GM23338 (cell line): ENCODE measurements around the gene PKP3. TPM values are rescaled to one million over a fixed set of nuclear protein-coding genes. Genes with fewer than 3 reads are reported as not detected.

Source experiments
- ATAC-seq: fragments of 200-7000 bp; cut with Tn5 transposase; 3 replicates; pipeline ENCODE4 v1.9.1; 2020
- DNase-seq: peaks from one replicate; pipeline ENCODE4 v3.0.0-alpha.2; 2015; ENCODE audit warnings: low spot score
- H2AFZ ChIP-seq: fragments of 200-600 bp; sonication (generic); 2 replicates; pipeline ENCODE4 v1.8.0; 2016; ENCODE audit warnings: antibody characterized with exemption, mild to moderate bottlenecking, moderate library complexity
- H3F3A ChIP-seq: fragments of 200-600 bp; sonication (generic); replicated peaks from 2 replicates; pipeline ENCODE4 v1.8.0; 2017; ENCODE audit warnings: antibody characterized with exemption, mixed run types, low read depth
- H3K27ac ChIP-seq: fragments of 200-600 bp; sonication (generic); 2 replicates; pipeline ENCODE4 v1.6.1; 2016; ENCODE audit warnings: low read depth
- H3K27me3 ChIP-seq: fragments of 200-600 bp; sonication (generic); 2 replicates; pipeline ENCODE4 v1.8.0; 2016; ENCODE audit warnings: mild to moderate bottlenecking, mixed run types, moderate library complexity; ENCODE audit not compliant: insufficient read depth
- H3K36me3 ChIP-seq: fragments of 200-600 bp; sonication (generic); 2 replicates; pipeline ENCODE4 v1.8.0; 2016; ENCODE audit warnings: mild to moderate bottlenecking; ENCODE audit not compliant: insufficient read depth
- H3K4me1 ChIP-seq: fragments of 200-600 bp; sonication (generic); 2 replicates; pipeline ENCODE4 v1.8.0; 2016; ENCODE audit warnings: mild to moderate bottlenecking, moderate library complexity; ENCODE audit not compliant: insufficient read depth
- H3K4me2 ChIP-seq: fragments of 200-600 bp; sonication (generic); 2 replicates; pipeline ENCODE4 v1.7.1; 2017; ENCODE audit warnings: mixed run types
- H3K4me3 ChIP-seq: fragments of 200-600 bp; sonication (generic); 2 replicates; pipeline ENCODE4 v1.6.1; 2016; ENCODE audit warnings: mixed run types
- H3K79me2 ChIP-seq: fragments of 200-600 bp; sonication (generic); replicated peaks from 2 replicates; pipeline ENCODE4 v1.8.0; 2017; ENCODE audit warnings: mild to moderate bottlenecking; ENCODE audit not compliant: insufficient read depth
- H3K9me2 ChIP-seq: fragments of 200-600 bp; sonication (generic); 2 replicates; pipeline ENCODE4 v1.8.0; 2017; ENCODE audit not compliant: insufficient read depth
- H4K20me1 ChIP-seq: fragments of 200-600 bp; sonication (generic); replicated peaks from 2 replicates; pipeline ENCODE4 v1.8.0; 2017; ENCODE audit warnings: mild to moderate bottlenecking; ENCODE audit not compliant: insufficient read depth
- H3K27ac Mint-ChIP-seq: 2 replicates; pipeline ENCODE4 v1.8.0; 2020; ENCODE audit warnings: inconsistent platforms, mild to moderate bottlenecking, moderate library complexity, mixed read lengths
- H3K27me3 Mint-ChIP-seq: 3 replicates; pipeline ENCODE4 v1.8.0; 2022; ENCODE audit warnings: low read depth, mild to moderate bottlenecking, moderate library complexity, mixed read lengths, inconsistent platforms; ENCODE audit not compliant: insufficient read depth, poor library complexity
- H3K36me3 Mint-ChIP-seq: 3 replicates; pipeline ENCODE4 v1.8.0; 2021; ENCODE audit warnings: low read depth, mild to moderate bottlenecking, inconsistent platforms, moderate library complexity, mixed read lengths
- H3K4me1 Mint-ChIP-seq: 3 replicates; pipeline ENCODE4 v1.8.0; 2020; ENCODE audit warnings: mild to moderate bottlenecking, inconsistent platforms, mixed read lengths
- H3K4me3 Mint-ChIP-seq: 3 replicates; pipeline ENCODE4 v1.8.0; 2021; ENCODE audit warnings: moderate library complexity, mild to moderate bottlenecking, inconsistent platforms, mixed read lengths
- H3K9me3 Mint-ChIP-seq: 3 replicates; pipeline ENCODE4 v1.8.0; 2020; ENCODE audit warnings: moderate library complexity, mild to moderate bottlenecking, inconsistent platforms, mixed read lengths
- ETS1 ChIP-seq: IDR thresholded peaks from 2 replicates; pipeline ENCODE4 v1.6.1; 2016; ENCODE audit warnings: antibody characterized with exemption
- EZH2 ChIP-seq: fragments of 200-600 bp; sonication (generic); IDR thresholded peaks from one replicate; pipeline ENCODE4 v1.8.0; 2017; ENCODE audit warnings: antibody characterized with exemption, mild to moderate bottlenecking, low read depth; ENCODE audit not compliant: unreplicated experiment
- JUNB ChIP-seq: IDR thresholded peaks from one replicate; pipeline ENCODE4 v1.6.1; 2016; ENCODE audit warnings: antibody characterized with exemption; ENCODE audit not compliant: unreplicated experiment
- NANOG ChIP-seq: IDR thresholded peaks from 2 replicates; pipeline ENCODE4 v1.6.1; 2016; ENCODE audit warnings: antibody characterized with exemption, borderline replicate concordance
- POLR2AphosphoS5 ChIP-seq: IDR thresholded peaks from 2 replicates; pipeline ENCODE4 v1.6.1; 2016; ENCODE audit warnings: antibody characterized with exemption, low read depth
- REST ChIP-seq: IDR thresholded peaks from one replicate; pipeline ENCODE4 v1.6.1; 2018; ENCODE audit warnings: antibody characterized with exemption; ENCODE audit not compliant: unreplicated experiment
- STAT1 ChIP-seq: IDR thresholded peaks from one replicate; pipeline ENCODE4 v1.6.1; 2016; ENCODE audit warnings: antibody characterized with exemption; ENCODE audit not compliant: unreplicated experiment
- polyA plus RNA-seq: library from polyadenylated mRNA; unstranded; fragments of >200 nt; fragmentation: Nextera tagmentation; extraction: Ambion mirVana; gene quantifications from 2 replicates; pipeline ENCODE4 v1.2.1, GENCODE V29; 2016
- total RNA-seq: library from RNA; depleted of rRNA; stranded (reverse); fragments of >200 nt; shearing (Covaris generic); gene quantifications from 2 replicates; pipeline ENCODE4 v1.2.3, GENCODE V29; 2014
- TF ChIP-seq, protein P1 (sequence below), 2 experiments: fragments of 200-600 bp in 1 of 2; sonication (generic) in 1 of 2; conservative IDR thresholded peaks; 2 replicates each; pipeline versions ENCODE4 v1.5.1 to v1.6.1; 2016 to 2017; ENCODE audit warnings: antibody characterized with exemption in 2 of 2, low read depth in 2 of 2, mild to moderate bottlenecking in 2 of 2, moderate library complexity in 1 of 2

The PKP3 gene
- total and polyA plus RNA-seq, 2 experiments from 2014 or later: 7.2 to 23.0 TPM

DNA sequence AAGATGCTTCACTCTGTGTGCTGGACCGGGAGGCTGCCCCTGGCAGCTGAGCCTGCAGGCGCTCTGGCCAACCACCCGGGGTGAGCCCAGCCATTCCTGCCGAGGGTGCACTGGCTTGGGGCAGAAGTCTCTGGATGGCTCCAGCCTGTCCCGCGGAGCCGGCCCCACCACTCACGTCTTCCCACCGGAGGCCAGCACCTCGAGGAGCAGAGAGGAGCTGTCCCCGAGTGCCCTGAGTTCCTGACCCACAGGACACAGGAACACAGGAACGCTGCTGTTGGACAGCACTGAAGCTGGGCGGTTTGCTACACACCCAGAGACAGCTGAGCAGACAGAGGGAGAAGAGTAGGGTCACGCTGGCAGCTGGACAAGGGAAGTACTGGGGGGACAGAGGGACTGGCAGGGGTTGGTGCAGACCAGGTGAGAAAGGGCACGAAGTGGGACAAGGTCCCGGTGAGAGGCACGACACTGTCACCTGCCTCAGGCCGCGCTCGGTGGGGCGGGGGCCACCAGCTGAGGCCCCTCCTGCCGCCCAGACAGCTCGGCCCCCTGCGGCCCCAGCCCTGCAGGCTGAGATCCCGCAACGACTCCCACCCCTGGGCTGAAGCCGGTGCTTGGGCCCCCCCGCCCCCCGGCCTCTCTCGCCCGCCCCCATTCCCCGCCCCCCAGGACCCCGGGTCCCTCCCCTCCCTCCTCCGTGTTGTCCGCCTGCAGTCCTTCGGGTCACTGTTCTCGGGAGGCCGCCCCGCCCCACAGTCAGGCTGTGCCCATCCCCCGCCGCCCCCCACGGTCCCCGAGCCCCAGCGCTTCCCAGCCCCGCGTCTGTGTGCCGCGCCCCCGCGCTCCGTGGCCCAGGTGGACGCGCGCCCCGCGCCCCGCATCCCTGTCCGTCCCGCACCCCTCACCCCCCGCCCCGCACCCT lies 25.3 kb upstream of the PKP3 start:
- ATAC-seq: peak; percentile 21
- Mint-ChIP-seq H3K27ac (no peak overlapping the region), H3K9me3 (peaks cover 23% of the 10 kb centered on the region; the same call in 2 of the 3 replicates), H3K4me3 (peak overlapping the region; percentile 89), H3K4me1 (peaks cover 21% of the 10 kb centered on the region), H3K36me3 (peaks cover 21% of the 10 kb centered on the region), H3K27me3 (peaks cover 20% of the 10 kb centered on the region)
- H3K4me2 ChIP-seq: peak overlapping the region; percentile 84
- no peak for TF ChIP-seq REST
- no peak for TF ChIP-seq NANOG
- TF ChIP-seq STAT1: no peak
- TF ChIP-seq POLR2AphosphoS5: no peak
- no peak for TF ChIP-seq JUNB
- no peak for TF ChIP-seq EZH2
- TF ChIP-seq, protein P1, sequence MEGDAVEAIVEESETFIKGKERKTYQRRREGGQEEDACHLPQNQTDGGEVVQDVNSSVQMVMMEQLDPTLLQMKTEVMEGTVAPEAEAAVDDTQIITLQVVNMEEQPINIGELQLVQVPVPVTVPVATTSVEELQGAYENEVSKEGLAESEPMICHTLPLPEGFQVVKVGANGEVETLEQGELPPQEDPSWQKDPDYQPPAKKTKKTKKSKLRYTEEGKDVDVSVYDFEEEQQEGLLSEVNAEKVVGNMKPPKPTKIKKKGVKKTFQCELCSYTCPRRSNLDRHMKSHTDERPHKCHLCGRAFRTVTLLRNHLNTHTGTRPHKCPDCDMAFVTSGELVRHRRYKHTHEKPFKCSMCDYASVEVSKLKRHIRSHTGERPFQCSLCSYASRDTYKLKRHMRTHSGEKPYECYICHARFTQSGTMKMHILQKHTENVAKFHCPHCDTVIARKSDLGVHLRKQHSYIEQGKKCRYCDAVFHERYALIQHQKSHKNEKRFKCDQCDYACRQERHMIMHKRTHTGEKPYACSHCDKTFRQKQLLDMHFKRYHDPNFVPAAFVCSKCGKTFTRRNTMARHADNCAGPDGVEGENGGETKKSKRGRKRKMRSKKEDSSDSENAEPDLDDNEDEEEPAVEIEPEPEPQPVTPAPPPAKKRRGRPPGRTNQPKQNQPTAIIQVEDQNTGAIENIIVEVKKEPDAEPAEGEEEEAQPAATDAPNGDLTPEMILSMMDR (conservative IDR thresholded peaks at IDR 0.05; ENCODE audit: low read depth in 2 of 2): no peak
- no peak for TF ChIP-seq ETS1
- peaks cover 13% of the 10 kb centered on the region for H3K79me2 ChIP-seq
- H3K36me3 ChIP-seq: no peaks in the 10 kb centered on the region; the same call in 1 of the 2 replicates
- H3K4me1 ChIP-seq: peaks cover 9% of the 10 kb centered on the region; the same call in 1 of the 2 replicates
- peak overlapping the region; percentile 54 for H3K4me3 ChIP-seq
- H2AFZ ChIP-seq: no peak overlapping the region; the same call in 1 of the 2 replicates
- H3K27ac ChIP-seq: no peak overlapping the region
- no peaks in the 10 kb centered on the region; the same call in 1 of the 2 replicates for H4K20me1 ChIP-seq
- peaks cover 24% of the 10 kb centered on the region; the same call in 1 of the 2 replicates for H3F3A ChIP-seq
- no peaks in the 10 kb centered on the region for H3K27me3 ChIP-seq
- H3K9me2 ChIP-seq: no peaks in the 10 kb centered on the region
- DNase-seq: no peak
